Measurements from ENCODE around the gene ZNF184.

Gene ZNF184

GRCh38 chr6:27501187-27501586 lies 28.3 kb upstream of the ZNF184 start:
- Histone ChIP-seq H3K36me3 (replicated peaks) (no peaks in the 10 kb centered on the region), H3K9me3 (0 out of 2 replicates have a peak, but pooled peaks cover 3% of the 10 kb centered on the region), H3K4me3 (no peak overlapping the region), H3K27me3 (ENCODE audit: low read depth) (peaks cover 6% of the 10 kb centered on the region; the same call in 1 of the 2 replicates), H3K4me1 (no peaks in the 10 kb centered on the region)
- no peak for DNase-seq (ENCODE audit: low spot score in 2 of 2)
- in situ Hi-C loops (cut with MboI; ENCODE audit: low sequenced_read_pairs): loop anchor here (25.0 kb wide), 1 partner anchor 314 kb away; no protein-coding TSS in a partner anchor

GRCh38 chr6:27500177-27500576 lies 27.3 kb upstream of the ZNF184 start:
- in situ Hi-C loops (cut with MboI; ENCODE audit: low sequenced_read_pairs): loop anchor here (25.0 kb wide), 1 partner anchor 313 kb away; no protein-coding TSS in a partner anchor
- Histone ChIP-seq H3K27me3 (ENCODE audit: low read depth) (peaks cover 6% of the 10 kb centered on the region; the same call in 1 of the 2 replicates), H3K4me1 (no peaks in the 10 kb centered on the region), H3K36me3 (replicated peaks) (no peaks in the 10 kb centered on the region), H3K9me3 (0 out of 2 replicates have a peak, but pooled peaks cover 3% of the 10 kb centered on the region), H3K4me3 (no peak overlapping the region)
- no peak for DNase-seq (ENCODE audit: low spot score in 2 of 2)

GRCh38 chr6:27495386-27496135 lies 22.7 kb upstream of the ZNF184 start:
- Histone ChIP-seq H3K4me3 (peak overlapping the region; percentile 23), H3K4me1 (no peaks in the 10 kb centered on the region), H3K9me3 (no peaks in the 10 kb centered on the region), H3K36me3 (replicated peaks) (no peaks in the 10 kb centered on the region), H3K27me3 (ENCODE audit: low read depth) (peaks cover 5% of the 10 kb centered on the region; the same call in 1 of the 2 replicates)
- DNase-seq (ENCODE audit: low spot score in 2 of 2): peak; percentile 78 to 79
- in situ Hi-C loops (cut with MboI; ENCODE audit: low sequenced_read_pairs): no loop called here

DNA sequence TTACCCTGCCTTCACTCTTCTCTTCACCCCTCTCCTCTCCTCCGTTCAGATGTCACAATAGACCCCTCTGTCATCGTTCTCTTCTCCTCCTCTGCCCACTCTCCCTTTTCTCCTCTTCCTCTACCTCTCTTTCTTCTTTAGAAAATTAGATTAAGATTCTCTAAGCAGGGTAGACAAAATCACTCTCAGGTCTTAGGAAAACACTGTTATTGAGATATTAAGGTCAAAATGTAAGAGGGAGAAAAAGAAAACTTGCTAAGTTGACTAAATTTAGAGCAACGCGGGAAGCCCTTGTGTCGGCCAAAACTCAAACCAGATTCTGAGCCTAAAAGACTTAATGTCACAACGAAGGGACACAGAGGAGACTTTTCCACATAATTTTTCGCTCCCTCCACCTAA lies 22.1 kb upstream of the ZNF184 start:
- in situ Hi-C loops (cut with MboI; ENCODE audit: low sequenced_read_pairs): no loop called here
- H3K36me3 ChIP-seq (replicated peaks): no peaks in the 10 kb centered on the region
- H3K4me3 ChIP-seq: peak overlapping the region; percentile 23
- DNase-seq (ENCODE audit: low spot score in 2 of 2): no peak
- no peaks in the 10 kb centered on the region for H3K9me3 ChIP-seq
- no peaks in the 10 kb centered on the region for H3K4me1 ChIP-seq
- H3K27me3 ChIP-seq (ENCODE audit: low read depth): no peaks in the 10 kb centered on the region

- in situ Hi-C loops (cut with MboI; ENCODE audit: low sequenced_read_pairs): no loop called here
Observed at GRCh38 chr6:27494103-27494502, 21.2 kb upstream of the ZNF184 start.

GRCh38 chr6:27492631-27493190 lies 19.8 kb upstream of the ZNF184 start:
- in situ Hi-C loops (cut with MboI; ENCODE audit: low sequenced_read_pairs): no loop called here
- no peak overlapping the region for H3K4me3 ChIP-seq
- H3K36me3 ChIP-seq (replicated peaks): no peaks in the 10 kb centered on the region
- DNase-seq (ENCODE audit: low spot score in 2 of 2): no peak
- H3K9me3 ChIP-seq: no peaks in the 10 kb centered on the region
- H3K4me1 ChIP-seq: no peaks in the 10 kb centered on the region
- H3K27me3 ChIP-seq (ENCODE audit: low read depth): no peaks in the 10 kb centered on the region

More at GRCh38 chr6:27494103-27494502, 21.2 kb upstream of the ZNF184 start:
- H3K36me3 ChIP-seq (replicated peaks): no peaks in the 10 kb centered on the region
- H3K4me1 ChIP-seq: no peaks in the 10 kb centered on the region
- no peak for DNase-seq (ENCODE audit: low spot score in 2 of 2)
- no peak overlapping the region for H3K4me3 ChIP-seq
- no peaks in the 10 kb centered on the region for H3K27me3 ChIP-seq (ENCODE audit: low read depth)
- H3K9me3 ChIP-seq: no peaks in the 10 kb centered on the region

DNA sequence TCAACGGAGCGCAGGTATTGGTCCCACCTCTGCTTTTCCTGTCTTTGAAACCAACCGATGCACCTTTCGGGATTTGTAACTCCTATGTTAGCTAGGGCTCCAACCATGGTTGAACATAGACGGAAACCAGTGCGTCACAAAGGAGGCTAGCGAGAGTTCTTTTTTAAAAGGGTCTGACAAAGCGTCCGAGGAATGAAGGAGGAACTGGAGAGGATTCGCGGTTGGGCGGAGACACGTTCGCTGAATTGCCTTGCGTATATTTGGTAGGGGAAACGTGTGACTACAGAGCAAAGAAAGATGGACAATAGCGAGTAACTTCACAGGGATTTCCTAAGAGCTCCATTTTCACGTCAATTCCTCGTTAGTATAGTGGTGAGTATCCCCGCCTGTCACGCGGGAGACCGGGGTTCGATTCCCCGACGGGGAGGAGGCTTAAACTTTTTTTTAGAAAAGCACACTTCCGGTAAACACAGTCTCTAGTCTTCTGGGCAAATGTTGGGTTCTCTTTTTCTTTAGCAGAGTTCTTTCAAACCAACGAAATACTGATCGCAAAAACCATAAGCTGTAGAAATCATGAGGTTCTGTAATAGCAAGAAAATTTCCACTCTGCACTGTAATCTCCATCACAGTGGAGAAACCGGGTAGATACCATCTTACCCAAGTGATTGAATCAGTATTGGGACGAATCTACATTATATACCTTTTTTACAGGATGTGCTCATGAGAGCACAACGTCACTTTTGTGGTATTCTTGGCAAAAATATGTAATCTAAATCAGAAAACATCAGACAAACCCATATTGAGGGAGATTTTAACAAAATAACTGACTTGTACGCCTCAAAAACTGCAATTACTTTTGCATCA lies 6.6 kb upstream of the ZNF184 start:
- H3K9me3 ChIP-seq: no peaks in the 10 kb centered on the region
- peak; percentile 86 to 87 for DNase-seq (ENCODE audit: low spot score in 2 of 2)
- H3K4me1 ChIP-seq: no peaks in the 10 kb centered on the region
- in situ Hi-C loops (cut with MboI; ENCODE audit: low sequenced_read_pairs): loop anchor here (10.0 kb wide), 1 partner anchor 145 kb away; no protein-coding TSS in a partner anchor
- H3K36me3 ChIP-seq (replicated peaks): no peaks in the 10 kb centered on the region
- peak overlapping the region; percentile 61 for H3K4me3 ChIP-seq
- H3K27me3 ChIP-seq (ENCODE audit: low read depth): no peaks in the 10 kb centered on the region

DNA sequence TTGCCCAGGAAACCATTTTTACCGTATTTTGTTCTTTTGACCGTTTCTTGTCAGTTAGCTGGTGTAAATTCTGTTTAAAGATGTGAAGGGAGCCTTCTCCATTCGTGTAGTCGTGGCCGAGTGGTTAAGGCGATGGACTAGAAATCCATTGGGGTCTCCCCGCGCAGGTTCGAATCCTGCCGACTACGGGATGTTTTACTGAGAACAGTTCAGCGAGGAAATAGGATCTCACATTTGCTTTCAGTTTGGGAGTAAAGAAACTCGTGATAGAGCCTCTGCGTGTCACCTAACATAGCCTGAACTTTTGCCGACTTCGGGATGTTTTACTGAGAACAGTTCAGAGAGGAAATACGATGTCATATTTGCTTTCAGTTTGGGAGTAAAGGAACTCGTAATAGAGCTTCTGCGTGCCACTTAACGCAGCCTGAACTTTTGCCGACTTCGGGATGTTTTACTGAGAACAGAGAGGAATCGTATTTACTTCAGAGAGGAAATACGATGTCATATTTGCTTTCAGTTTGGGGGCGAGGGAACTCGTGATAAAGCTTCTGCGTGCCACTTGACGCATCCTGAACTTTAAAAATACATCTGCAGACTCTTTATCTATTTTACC lies 5.9 kb upstream of the ZNF184 start:
- no peaks in the 10 kb centered on the region for H3K27me3 ChIP-seq (ENCODE audit: low read depth)
- in situ Hi-C loops (cut with MboI; ENCODE audit: low sequenced_read_pairs): loop anchor here (10.0 kb wide), 1 partner anchor 144 kb away; no protein-coding TSS in a partner anchor
- no peaks in the 10 kb centered on the region for H3K9me3 ChIP-seq
- no peaks in the 10 kb centered on the region for H3K36me3 ChIP-seq (replicated peaks)
- H3K4me3 ChIP-seq: peak overlapping the region; percentile 61
- peak; percentile 86 to 89 for DNase-seq (ENCODE audit: low spot score in 2 of 2)
- H3K4me1 ChIP-seq: no peaks in the 10 kb centered on the region

DNA sequence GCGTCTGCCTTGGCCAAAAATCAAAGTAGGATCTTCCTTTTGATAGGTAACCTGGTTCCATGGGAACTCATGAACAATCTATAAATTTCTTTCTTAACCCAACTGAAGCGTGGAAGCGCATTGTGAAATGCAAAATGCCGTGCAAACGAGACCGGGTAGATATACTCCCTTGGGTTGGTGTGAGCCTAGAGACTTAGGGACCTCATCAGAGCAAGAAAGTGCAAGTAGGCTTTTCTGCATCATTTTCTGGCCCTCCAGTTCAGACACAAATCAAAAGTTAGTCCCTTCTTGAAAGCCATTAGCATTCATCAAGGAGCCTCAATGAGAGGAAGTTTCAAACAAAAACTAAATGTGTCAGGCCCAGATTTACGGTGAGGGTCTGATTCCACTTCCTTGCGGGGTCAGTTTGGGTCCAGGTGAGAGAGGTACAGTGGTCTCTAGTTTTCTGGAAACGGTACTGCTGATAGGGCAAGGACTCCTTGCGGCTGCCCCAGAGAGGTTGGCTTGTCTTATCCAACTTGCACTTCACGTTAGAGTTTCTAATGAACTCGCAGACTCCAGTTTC lies 5.3 kb upstream of the ZNF184 start:
- no peak for DNase-seq (ENCODE audit: low spot score in 2 of 2)
- H3K36me3 ChIP-seq (replicated peaks): no peaks in the 10 kb centered on the region
- H3K9me3 ChIP-seq: no peaks in the 10 kb centered on the region
- H3K4me1 ChIP-seq: no peaks in the 10 kb centered on the region
- no peaks in the 10 kb centered on the region for H3K27me3 ChIP-seq (ENCODE audit: low read depth)
- in situ Hi-C loops (cut with MboI; ENCODE audit: low sequenced_read_pairs): loop anchor here (10.0 kb wide), 1 partner anchor 143 kb away; no protein-coding TSS in a partner anchor
- peak overlapping the region; percentile 61 for H3K4me3 ChIP-seq

DNA sequence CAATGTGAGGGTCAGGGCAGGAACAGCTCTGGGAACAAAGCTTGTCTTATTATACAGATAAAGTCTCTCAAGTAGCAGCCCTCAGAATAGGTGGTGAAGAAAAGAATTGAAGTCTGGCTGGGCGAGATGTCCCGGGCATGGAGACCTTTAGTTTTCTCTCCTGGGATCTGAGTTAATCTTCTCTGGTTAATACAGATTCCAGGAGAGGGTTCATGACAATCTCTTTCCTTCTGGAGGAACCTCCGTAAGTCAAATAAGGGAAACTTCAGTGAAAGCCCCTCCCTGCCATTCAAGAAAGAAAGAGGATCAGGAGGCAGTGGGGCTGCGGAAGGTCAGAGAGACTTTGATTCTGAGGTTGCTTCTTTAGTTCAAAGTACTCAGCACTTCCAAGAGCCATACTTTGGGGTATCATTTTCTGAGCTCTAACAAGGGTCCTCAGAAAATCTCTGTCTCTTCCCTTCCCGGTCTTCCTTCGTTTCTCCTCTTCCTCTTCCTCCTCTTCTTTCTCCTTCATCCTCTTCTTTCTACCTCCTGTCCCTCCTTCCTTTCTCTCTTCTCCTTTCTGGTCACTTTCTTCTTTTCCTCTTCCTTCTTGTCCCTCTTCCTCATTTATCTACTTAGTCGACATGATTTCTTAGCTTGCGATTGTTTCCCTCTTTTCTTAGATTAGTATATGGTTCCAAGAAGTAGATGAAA lies 4.6 kb upstream of the ZNF184 start:
- no peaks in the 10 kb centered on the region for H3K9me3 ChIP-seq
- H3K4me3 ChIP-seq: no peak overlapping the region
- in situ Hi-C loops (cut with MboI; ENCODE audit: low sequenced_read_pairs): loop anchor here (10.0 kb wide), 1 partner anchor 143 kb away; no protein-coding TSS in a partner anchor
- DNase-seq (ENCODE audit: low spot score in 2 of 2): no peak
- H3K27me3 ChIP-seq (ENCODE audit: low read depth): no peaks in the 10 kb centered on the region
- H3K4me1 ChIP-seq: no peaks in the 10 kb centered on the region
- no peaks in the 10 kb centered on the region for H3K36me3 ChIP-seq (replicated peaks)

GRCh38 chr6:27476090-27476489 lies 3.2 kb upstream of the ZNF184 start:
- H3K36me3 ChIP-seq (replicated peaks): no peaks in the 10 kb centered on the region
- no peaks in the 10 kb centered on the region for H3K9me3 ChIP-seq
- in situ Hi-C loops (cut with MboI; ENCODE audit: low sequenced_read_pairs): loop anchor here (10.0 kb wide), 1 partner anchor 141 kb away; no protein-coding TSS in a partner anchor
- no peaks in the 10 kb centered on the region for H3K27me3 ChIP-seq (ENCODE audit: low read depth)
- DNase-seq (ENCODE audit: low spot score in 2 of 2): no peak
- no peak overlapping the region for H3K4me3 ChIP-seq
- H3K4me1 ChIP-seq: peaks cover under 1% of the 10 kb centered on the region

DNA sequence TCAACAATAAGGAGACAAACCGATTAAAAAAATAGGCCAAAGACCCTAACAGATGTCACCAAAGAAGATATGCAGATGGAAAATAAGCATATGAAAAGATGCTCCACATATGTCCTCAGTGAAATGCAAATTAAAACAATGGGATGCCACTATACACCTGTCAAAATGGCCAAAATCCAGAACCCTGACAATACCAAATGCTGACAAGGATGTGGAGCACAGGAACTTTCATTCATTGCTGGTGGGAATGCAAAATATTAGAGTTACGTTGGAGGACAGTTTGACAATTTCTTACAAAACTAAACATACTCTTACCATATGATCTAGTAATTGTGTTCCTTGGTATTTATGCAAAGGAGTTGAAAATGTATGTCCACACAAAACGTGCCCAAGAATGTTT lies 1.8 kb upstream of the ZNF184 start:
- Histone ChIP-seq H3K4me3 (no peak overlapping the region), H3K4me1 (peaks cover 5% of the 10 kb centered on the region), H3K27me3 (ENCODE audit: low read depth) (no peaks in the 10 kb centered on the region), H3K9me3 (no peaks in the 10 kb centered on the region), H3K36me3 (replicated peaks) (no peaks in the 10 kb centered on the region)
- in situ Hi-C loops (cut with MboI; ENCODE audit: low sequenced_read_pairs): loop anchor here (10.0 kb wide), 1 partner anchor 140 kb away; no protein-coding TSS in a partner anchor
- no peak for DNase-seq (ENCODE audit: low spot score in 2 of 2)
